ENCODE measurements around the gene ADH6.

Gene ADH6

DNA sequence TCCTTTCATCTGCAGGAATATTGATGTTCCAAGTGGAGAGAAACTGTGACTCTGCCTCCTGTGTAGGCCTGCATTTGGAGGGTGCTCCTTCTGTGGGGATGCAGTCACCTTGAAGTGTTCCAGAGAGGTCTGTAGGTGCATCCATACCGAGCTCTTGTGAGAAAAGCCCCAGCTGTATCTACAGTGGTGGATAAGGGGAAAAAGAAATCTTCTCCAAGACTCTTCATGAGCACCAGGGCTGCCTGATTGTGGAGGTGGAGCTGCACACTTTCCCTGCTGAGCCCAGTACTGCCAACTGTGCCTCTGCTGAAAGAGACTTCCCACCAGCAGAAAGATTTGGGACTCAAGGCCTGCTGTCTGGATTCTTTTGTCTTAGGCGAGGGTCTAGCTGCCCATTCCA lies 39.9 kb downstream of the ADH6 start:
- no peak for TF ChIP-seq CTCF (IDR thresholded peaks at IDR 0.05; ENCODE audit: low read depth, low read length)
- DNase-seq (ENCODE audit: low read depth, low spot score): no peak
- in situ Hi-C loops (cut with HindIII; ENCODE audit: low sequenced_read_pairs): no loop called here
- no peak overlapping the region for H3K4me3 ChIP-seq (ENCODE audit: low read depth, low read length)

- no peak for TF ChIP-seq CTCF (IDR thresholded peaks at IDR 0.05; ENCODE audit: low read depth, low read length)
- in situ Hi-C loops (cut with HindIII; ENCODE audit: low sequenced_read_pairs): no loop called here
- H3K4me3 ChIP-seq (ENCODE audit: low read depth, low read length): no peak overlapping the region
- DNase-seq (ENCODE audit: low read depth, low spot score): no peak
These were observed 52.5 kb downstream of the ADH6 start for GRCh38 chr4:99166544-99166943.

DNA sequence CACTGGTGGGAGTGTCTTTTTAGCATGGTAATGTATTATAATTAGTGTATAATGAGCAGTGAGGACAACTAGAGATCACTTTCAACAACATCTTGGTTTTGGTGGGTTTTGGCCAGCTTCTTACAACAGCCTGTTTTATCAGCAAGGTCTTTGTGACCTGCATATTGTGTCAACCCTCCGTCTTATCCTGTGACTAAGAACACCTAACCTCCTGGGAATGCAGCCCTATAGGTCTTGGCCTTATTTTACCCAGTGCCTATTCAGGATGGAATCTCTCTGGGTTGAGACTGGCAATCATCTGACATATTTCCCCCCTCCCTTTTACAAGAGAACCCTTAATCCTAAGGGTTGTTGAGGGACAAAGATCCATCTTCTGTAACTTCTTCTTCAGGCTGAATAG lies 53.1 kb downstream of the ADH6 start:
- in situ Hi-C loops (cut with HindIII; ENCODE audit: low sequenced_read_pairs): no loop called here
- TF ChIP-seq CTCF (IDR thresholded peaks at IDR 0.05; ENCODE audit: low read depth, low read length): no peak
- DNase-seq (ENCODE audit: low read depth, low spot score): no peak
- no peak overlapping the region for H3K4me3 ChIP-seq (ENCODE audit: low read depth, low read length)

- in situ Hi-C loops (cut with HindIII; ENCODE audit: low sequenced_read_pairs): no loop called here
- DNase-seq (ENCODE audit: low read depth, low spot score): no peak
- no peak overlapping the region for H3K4me3 ChIP-seq (ENCODE audit: low read depth, low read length)
- no peak for TF ChIP-seq CTCF (IDR thresholded peaks at IDR 0.05; ENCODE audit: low read depth, low read length)
These were observed 57.5 kb downstream of the ADH6 start for GRCh38 chr4:99161373-99162099.

GRCh38 chr4:99159699-99160098 lies 59.3 kb downstream of the ADH6 start:
- in situ Hi-C loops (cut with HindIII; ENCODE audit: low sequenced_read_pairs): no loop called here
- TF ChIP-seq CTCF (IDR thresholded peaks at IDR 0.05; ENCODE audit: low read depth, low read length): no peak
- DNase-seq (ENCODE audit: low read depth, low spot score): no peak
- H3K4me3 ChIP-seq (ENCODE audit: low read depth, low read length): no peak overlapping the region

- no peak for TF ChIP-seq CTCF (IDR thresholded peaks at IDR 0.05; ENCODE audit: low read depth, low read length)
- DNase-seq (ENCODE audit: low read depth, low spot score): no peak
- in situ Hi-C loops (cut with HindIII; ENCODE audit: low sequenced_read_pairs): no loop called here
- no peak overlapping the region for H3K4me3 ChIP-seq (ENCODE audit: low read depth, low read length)
These were observed 61.5 kb downstream of the ADH6 start for GRCh38 chr4:99157478-99157935.
